H9 (cell line): ENCODE results near the gene COA6. TPM values are rescaled to one million over a fixed set of nuclear protein-coding genes. Genes with fewer than 3 reads are reported as not detected.

ENCODE experiments used
- DNase-seq: peaks from one replicate; pipeline ENCODE4 v3.0.0-alpha.2; 2017
- H2AFZ ChIP-seq: one replicate; pipeline ENCODE4 v1.6.1; 2013; ENCODE audit warnings: mild to moderate bottlenecking, low read length, control low read depth, moderate library complexity
- H2AK5ac ChIP-seq: 2 replicates; pipeline ENCODE4 v1.6.1; 2013; ENCODE audit warnings: low read length, control low read depth, mixed read lengths; ENCODE audit not compliant: insufficient read length
- H2BK120ac ChIP-seq: one replicate; pipeline ENCODE4 v1.6.1; 2013; ENCODE audit warnings: low read depth, mild to moderate bottlenecking, low read length, control low read depth, inconsistent platforms; ENCODE audit not compliant: poor library complexity, severe bottlenecking
- H2BK12ac ChIP-seq: 2 replicates; pipeline ENCODE4 v1.6.1; 2013; ENCODE audit warnings: low read length, control low read depth, mixed read lengths, low read depth; ENCODE audit not compliant: insufficient read length
- H2BK15ac ChIP-seq: 2 replicates; pipeline ENCODE4 v1.6.1; 2013; ENCODE audit warnings: low read depth, low read length, control low read depth
- H2BK20ac ChIP-seq: one replicate; pipeline ENCODE4 v1.6.1; 2013; ENCODE audit warnings: low read depth, mild to moderate bottlenecking, low read length, control low read depth, inconsistent platforms; ENCODE audit not compliant: poor library complexity, severe bottlenecking
- H2BK5ac ChIP-seq: 2 replicates; pipeline ENCODE4 v1.6.1; 2013; ENCODE audit warnings: low read length, control low read depth, mixed read lengths; ENCODE audit not compliant: insufficient read length
- H3K14ac ChIP-seq: 2 replicates; pipeline ENCODE4 v1.6.1; 2013; ENCODE audit warnings: low read length, control low read depth; ENCODE audit not compliant: insufficient read depth
- H3K18ac ChIP-seq: 2 replicates; pipeline ENCODE4 v1.6.1; 2013; ENCODE audit warnings: low read depth, mild to moderate bottlenecking, mixed read lengths, low read length, control low read depth; ENCODE audit not compliant: insufficient read length
- H3K23ac ChIP-seq: 2 replicates; pipeline ENCODE4 v1.6.1; 2013; ENCODE audit warnings: low read length, control low read depth, mixed read lengths, low read depth; ENCODE audit not compliant: insufficient read length
- H3K23me2 ChIP-seq: 2 replicates; pipeline ENCODE4 v1.6.1; 2013; ENCODE audit warnings: low read depth, mild to moderate bottlenecking, mixed read lengths, low read length, control low read depth; ENCODE audit not compliant: insufficient read length, poor library complexity, severe bottlenecking
- H3K27ac ChIP-seq: 2 replicates; pipeline ENCODE4 v1.5.1; 2013; ENCODE audit warnings: low read length, control low read depth, mixed read lengths, low read depth; ENCODE audit not compliant: insufficient read length
- H3K27me3 ChIP-seq: 2 replicates; pipeline ENCODE4 v1.6.1; 2013; ENCODE audit warnings: low read length, control low read depth, inconsistent platforms; ENCODE audit not compliant: insufficient read depth
- H3K4ac ChIP-seq: 2 replicates; pipeline ENCODE4 v1.6.1; 2013; ENCODE audit warnings: low read depth, mild to moderate bottlenecking, control low read depth, inconsistent platforms, low read length, moderate library complexity
- H3K4me1 ChIP-seq: 2 replicates; pipeline ENCODE4 v1.6.1; 2013; ENCODE audit warnings: low read length, control low read depth, inconsistent platforms; ENCODE audit not compliant: insufficient read depth
- H3K4me2 ChIP-seq: 2 replicates; pipeline ENCODE4 v1.6.1; 2013; ENCODE audit warnings: low read length, control low read depth, mixed read lengths; ENCODE audit not compliant: insufficient read length, insufficient read depth
- H3K56ac ChIP-seq: 2 replicates; pipeline ENCODE4 v1.6.1; 2013; ENCODE audit warnings: low read depth, mild to moderate bottlenecking, mixed read lengths, low read length, control low read depth; ENCODE audit not compliant: insufficient read length
- H3K79me1 ChIP-seq: 2 replicates; pipeline ENCODE4 v1.6.1; 2013; ENCODE audit warnings: low read depth, mild to moderate bottlenecking, moderate library complexity, low read length, control low read depth, inconsistent platforms; ENCODE audit not compliant: insufficient read depth, poor library complexity, severe bottlenecking
- H3K79me2 ChIP-seq: 2 replicates; pipeline ENCODE4 v1.6.1; 2013; ENCODE audit warnings: low read length, control low read depth, inconsistent platforms; ENCODE audit not compliant: insufficient read depth
- H3K9ac ChIP-seq: 2 replicates; pipeline ENCODE4 v1.6.1; 2013; ENCODE audit warnings: low read length, control low read depth, mixed read lengths; ENCODE audit not compliant: insufficient read length; ENCODE audit errors: extremely low read depth
- H3K9me3 ChIP-seq: one replicate; pipeline ENCODE4 v1.6.1; 2013; ENCODE audit warnings: low read depth, low read length, inconsistent platforms; ENCODE audit not compliant: control insufficient read depth
- H3T11ph ChIP-seq: one replicate; pipeline ENCODE4 v1.6.1; 2013; ENCODE audit warnings: mild to moderate bottlenecking, low read length, control low read depth, inconsistent platforms
- H4K20me1 ChIP-seq: one replicate; pipeline ENCODE4 v1.6.1; 2013; ENCODE audit not compliant: control insufficient read depth, insufficient read length, insufficient read depth
- H4K5ac ChIP-seq: 2 replicates; pipeline ENCODE4 v1.6.1; 2013; ENCODE audit warnings: low read depth, mild to moderate bottlenecking, mixed read lengths, low read length, control low read depth; ENCODE audit not compliant: insufficient read length
- H4K8ac ChIP-seq: replicated peaks from 2 replicates; pipeline ENCODE4 v1.6.1; 2013; ENCODE audit warnings: low read length, control low read depth, mixed read lengths, low read depth; ENCODE audit not compliant: insufficient read length
- H4K91ac ChIP-seq: 2 replicates; pipeline ENCODE4 v1.6.1; 2013; ENCODE audit warnings: low read depth, mild to moderate bottlenecking, moderate library complexity, mixed read lengths, low read length, control low read depth; ENCODE audit not compliant: insufficient read length
- H3K27ac Mint-ChIP-seq, 3 experiments: 2 replicates in 2 of 3; 3 replicates in 1 of 3; pipeline ENCODE4 v1.8.0; 2020 to 2021; ENCODE audit warnings: mixed read lengths in 3 of 3, mild to moderate bottlenecking in 1 of 3, moderate library complexity in 1 of 3
- H3K27me3 Mint-ChIP-seq: 2 replicates; pipeline ENCODE4 v1.8.0; 2021; ENCODE audit warnings: low read depth, mild to moderate bottlenecking, moderate library complexity, mixed read lengths
- H3K36me3 Mint-ChIP-seq, 3 experiments: 2 replicates in 2 of 3; 3 replicates in 1 of 3; pipeline ENCODE4 v1.8.0; 2020 to 2021; ENCODE audit warnings: low read depth in 3 of 3, mixed read lengths in 3 of 3; ENCODE audit not compliant: insufficient read depth in 1 of 3
- H3K4me1 Mint-ChIP-seq, 2 experiments: 2 replicates each; pipeline ENCODE4 v1.8.0; 2020; ENCODE audit warnings: mixed read lengths in 2 of 2
- H3K4me3 Mint-ChIP-seq, 2 experiments: 2 replicates in 1 of 2; 3 replicates in 1 of 2; pipeline ENCODE4 v1.8.0; 2020 to 2021; ENCODE audit warnings: mild to moderate bottlenecking in 2 of 2, mixed read lengths in 2 of 2, moderate library complexity in 1 of 2
- H3K9me3 Mint-ChIP-seq, 2 experiments: 2 replicates in 1 of 2; 3 replicates in 1 of 2; pipeline ENCODE4 v1.8.0; 2020; ENCODE audit warnings: mild to moderate bottlenecking in 2 of 2, mixed read lengths in 2 of 2, moderate library complexity in 1 of 2
- CTCF ChIP-seq: fragments of 200-600 bp; sonication (generic); conservative IDR thresholded peaks from 3 replicates; pipeline ENCODE4 v1.8.0; 2021; ENCODE audit warnings: antibody characterized with exemption, mild to moderate bottlenecking
- WGBS: extraction: QIAGEN DNeasy Blood & Tissue Kit; methylation state at CpG from one replicate; pipeline ENCODE4 v1.1.7; 2013; ENCODE audit warnings: missing lambda C conversion rate, low lambda C conversion rate, mixed read lengths; ENCODE audit not compliant: insufficient read length; ENCODE audit errors: extremely low coverage; 5-methylcytosine and 5-hydroxymethylcytosine counted together
- total RNA-seq: library from RNA; stranded (reverse); gene quantifications from 2 replicates; pipeline ENCODE4 v1.2.1, GENCODE V29; 2021

Gene COA6
- total RNA-seq, 1 experiment from 2014 or later: 42.3 TPM

GRCh38 chr1:234381699-234382555, 8.7 kb downstream of the COA6 start:
- no peak for TF ChIP-seq CTCF
- Histone ChIP-seq H2BK20ac (no peak overlapping the region), H3K27ac (no peak overlapping the region), H3K27me3 (no peaks in the 10 kb centered on the region), H3K79me1 (no peaks in the 10 kb centered on the region), H4K91ac (no peak overlapping the region), H3K18ac (no peak overlapping the region), H3K23ac (no peak overlapping the region), H3K9me3 (no peaks in the 10 kb centered on the region), H3K56ac (no peak overlapping the region), H4K5ac (no peak overlapping the region), H3K79me2 (no peaks in the 10 kb centered on the region), H3K14ac (no peak overlapping the region), H2AFZ (no peak overlapping the region), H2BK5ac (no peak overlapping the region), H2BK15ac (no peak overlapping the region), H2BK120ac (no peak overlapping the region), H3T11ph (no peak overlapping the region), H4K8ac (no peak overlapping the region), H2AK5ac (no peak overlapping the region), H3K4me1 (no peaks in the 10 kb centered on the region), H3K4ac (no peak overlapping the region), H2BK12ac (no peak overlapping the region), H3K4me2 (no peak overlapping the region), H4K20me1 (no peaks in the 10 kb centered on the region), H3K9ac (no peak overlapping the region), H3K23me2 (no peaks in the 10 kb centered on the region)
- no peak for DNase-seq
- peaks cover 26 to 49% (median 41%) of the 10 kb centered on the region in 3 experiments; a peak in 6 of 7 replicates for H3K36me3 Mint-ChIP-seq
- WGBS: no CpG with 5 or more reads among the region's 10 CpGs
- H3K4me1 Mint-ChIP-seq: no peaks in the 10 kb centered on the region
- H3K4me3 Mint-ChIP-seq: no peak overlapping the region
- H3K27ac Mint-ChIP-seq: no peak overlapping the region
- no peaks in the 10 kb centered on the region for H3K9me3 Mint-ChIP-seq
- no peaks in the 10 kb centered on the region for H3K27me3 Mint-ChIP-seq
